CD4-positive, alpha-beta T cell treated with Interleukin-6 at 100 ng/mL for 8 hours (primary cell): ENCODE data around the gene KRTAP10-12.
"Not testable (repeated sequence)": the region's sequence is repeated elsewhere in the genome, so short reads cannot be mapped to it uniquely, and the experiment has no call there.

Source experiments
- DNase-seq: peaks from one replicate; pipeline ENCODE4 v3.0.0-alpha.2; 2020; ENCODE audit warnings: mixed read lengths, low spot score

The KRTAP10-12 gene

DNA sequence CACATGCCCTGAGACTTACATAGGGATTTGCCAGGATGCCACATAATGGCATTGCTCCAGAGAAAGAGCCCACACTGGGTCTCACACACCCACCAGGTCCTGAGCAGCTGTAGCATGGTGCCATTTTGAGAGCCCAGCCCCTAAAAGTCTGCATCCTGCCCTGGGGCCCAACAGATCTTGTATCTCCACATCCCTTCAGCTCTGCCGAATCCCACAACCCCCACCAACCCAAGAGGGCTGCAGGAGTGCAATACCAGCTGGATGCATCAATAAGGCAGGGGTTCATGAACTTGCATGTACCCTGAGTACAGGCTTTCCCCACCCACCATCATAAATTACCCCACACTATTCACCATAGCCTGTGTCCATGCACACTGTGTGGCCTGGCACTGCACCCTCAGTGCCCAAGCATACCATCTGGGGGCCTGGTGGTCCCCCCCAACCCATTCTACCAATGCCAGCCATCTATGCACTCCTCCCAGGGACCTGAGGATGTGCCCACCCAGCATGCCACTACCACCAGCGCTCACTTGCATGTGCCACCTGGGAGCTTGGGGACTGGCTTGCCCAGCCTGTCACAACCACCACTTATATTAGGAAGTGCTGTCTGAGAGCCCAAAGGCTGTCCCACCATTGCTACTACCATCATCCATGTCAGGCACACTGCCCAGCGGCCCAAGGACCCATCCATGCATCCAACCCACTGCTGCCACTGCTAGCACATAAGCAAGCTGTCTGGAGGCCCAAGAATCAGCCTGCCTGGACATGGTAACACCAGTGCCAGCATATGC, 26.1 kb upstream of the KRTAP10-12 start:
- no peak for DNase-seq

DNA sequence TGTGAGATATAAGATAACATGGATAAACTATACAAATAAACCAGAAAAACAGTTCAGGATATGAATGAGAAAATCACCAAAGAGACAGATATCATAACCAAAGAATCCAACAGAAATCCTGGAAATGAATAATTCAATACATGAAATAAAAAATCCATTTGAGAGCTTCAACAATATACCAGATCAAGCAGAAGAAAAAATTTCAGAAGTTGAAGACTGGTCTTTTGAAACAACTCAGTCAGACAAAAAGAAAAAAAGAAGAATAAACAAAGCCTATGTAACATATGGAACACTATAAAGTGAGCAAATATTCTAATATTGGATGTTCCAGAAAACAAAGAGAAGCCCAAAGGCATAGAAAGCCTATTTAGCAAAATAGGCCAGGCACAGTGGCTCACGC, 25.1 kb upstream of the KRTAP10-12 start:
- DNase-seq = no peak

DNA sequence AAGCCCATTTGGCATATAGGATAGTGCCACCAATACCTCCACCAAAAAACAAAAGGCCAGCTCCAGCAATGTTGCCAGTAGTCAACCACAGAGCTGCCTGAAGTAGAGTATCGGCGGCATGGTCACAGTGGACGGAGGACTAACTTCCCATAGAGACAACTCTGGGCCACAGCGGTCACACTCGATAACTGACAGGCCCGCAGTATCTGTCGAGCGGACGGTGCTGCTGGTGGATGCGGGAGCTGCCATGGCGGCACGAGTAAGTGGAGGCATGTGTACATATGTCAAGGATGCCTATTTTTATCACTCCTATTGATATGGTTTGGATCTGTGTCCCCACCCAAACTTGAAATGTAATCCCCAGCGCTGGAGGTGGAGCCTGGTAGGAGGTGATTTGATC, 19.1 kb upstream of the KRTAP10-12 start:
- no peak for DNase-seq

DNA sequence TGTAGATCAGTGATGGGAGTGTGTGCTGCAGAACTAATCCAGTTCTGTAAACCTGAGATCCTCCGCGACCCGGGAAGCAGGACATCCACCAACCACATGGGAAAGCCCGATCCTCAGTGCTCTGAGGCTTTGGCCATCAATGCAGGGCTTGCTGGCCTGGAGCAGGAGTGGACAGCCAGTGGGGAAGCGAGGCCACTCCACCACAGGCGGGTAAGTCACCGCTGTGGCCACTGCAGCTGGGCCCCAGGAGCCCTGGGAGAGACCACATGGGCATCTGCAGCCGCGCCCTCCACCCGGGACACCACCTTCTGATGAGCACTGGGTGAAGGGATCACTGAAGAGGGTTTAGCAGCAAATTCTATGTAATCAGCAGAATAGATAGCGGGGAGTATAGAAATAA, 15.8 kb upstream of the KRTAP10-12 start:
- no peak for DNase-seq

DNA sequence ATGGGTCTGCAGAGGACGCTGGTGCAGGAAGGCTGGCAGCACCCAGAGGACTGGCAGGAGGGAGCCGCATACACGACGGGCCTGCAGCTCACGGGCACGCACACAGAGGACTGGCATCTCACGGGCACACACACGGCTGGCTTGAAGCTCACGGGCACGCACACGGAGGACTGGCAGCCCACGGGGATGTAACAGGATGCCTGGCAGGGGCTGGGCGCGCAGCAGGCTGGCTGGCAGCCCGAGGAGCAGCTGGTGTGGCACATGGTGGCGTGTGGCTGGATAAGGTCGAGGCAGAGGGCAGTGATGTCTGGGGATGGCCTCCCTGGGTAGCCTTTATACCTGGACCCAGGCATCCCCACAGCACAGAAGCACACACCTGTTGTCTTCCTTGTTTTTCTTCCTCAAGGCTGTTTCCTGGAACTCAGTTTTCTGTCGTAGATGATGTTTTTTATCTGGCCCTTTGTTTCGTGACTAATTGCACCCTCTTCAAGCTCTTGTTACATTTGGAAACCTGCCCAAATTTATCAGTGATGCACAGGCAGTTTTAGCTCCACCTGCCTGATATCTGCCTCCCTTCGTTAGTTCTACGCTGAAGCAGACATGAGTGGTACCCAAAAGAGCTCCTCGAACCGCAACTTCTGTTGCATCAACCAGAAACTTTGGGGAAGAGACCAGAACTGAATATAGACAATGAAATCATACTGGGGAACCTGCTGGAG, 15.0 kb upstream of the KRTAP10-12 start, which contains the start of gene KRTAP12-1:
KRTAP12-1 (minus strand) TSS at position 303 of the 719 bp plus-strand sequence; CDS start at position 263, 40 bp downstream.
- DNase-seq = no peak

DNA sequence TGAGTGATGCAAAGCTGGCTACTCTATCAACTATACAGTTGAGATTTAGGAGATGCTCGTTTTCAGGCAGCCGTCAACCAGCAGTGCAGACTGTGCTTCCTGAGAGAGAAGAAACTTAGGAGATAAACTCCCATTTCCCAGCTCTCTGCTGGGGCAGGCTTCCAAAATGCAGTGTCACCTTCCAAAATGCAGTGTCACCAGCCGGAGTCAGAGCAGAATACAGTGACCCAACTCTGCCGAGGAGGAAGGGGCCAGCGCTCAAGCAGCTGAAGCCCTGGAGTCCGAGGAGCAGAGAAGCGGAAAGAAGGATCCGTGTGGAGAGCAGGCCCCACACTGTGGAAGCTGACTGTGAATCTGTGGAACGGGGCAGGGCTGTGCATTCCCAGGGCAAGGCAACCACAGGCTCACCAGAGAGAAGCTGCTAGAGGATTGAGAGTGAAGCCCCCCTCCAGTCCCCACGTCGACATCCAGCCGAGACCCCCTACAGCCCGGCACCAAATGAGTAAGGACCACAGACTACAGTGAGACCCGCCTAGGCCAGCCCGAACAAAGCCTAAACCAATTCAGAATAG, 14.3 kb upstream of the KRTAP10-12 start:
- no peak for DNase-seq

DNA sequence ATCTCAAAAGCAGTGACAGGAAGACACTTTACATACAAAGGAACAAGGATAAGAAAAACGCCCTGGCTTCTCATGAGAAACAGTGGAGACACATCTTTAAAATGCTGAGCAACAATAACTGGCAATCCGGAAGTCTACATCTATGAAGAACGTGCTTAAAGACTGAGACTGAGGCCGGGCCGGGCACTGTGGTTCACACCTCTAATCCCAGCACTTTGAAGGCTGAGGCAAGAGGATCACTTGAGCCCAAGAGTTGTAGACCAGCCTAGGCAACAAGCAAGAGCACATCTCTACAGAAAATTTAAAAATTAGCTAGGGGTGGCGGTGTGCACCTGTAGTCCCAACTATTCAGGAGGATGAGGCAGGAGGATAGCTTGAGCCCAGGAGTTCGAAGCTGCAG, 12.9 kb upstream of the KRTAP10-12 start:
- no peak for DNase-seq

DNA sequence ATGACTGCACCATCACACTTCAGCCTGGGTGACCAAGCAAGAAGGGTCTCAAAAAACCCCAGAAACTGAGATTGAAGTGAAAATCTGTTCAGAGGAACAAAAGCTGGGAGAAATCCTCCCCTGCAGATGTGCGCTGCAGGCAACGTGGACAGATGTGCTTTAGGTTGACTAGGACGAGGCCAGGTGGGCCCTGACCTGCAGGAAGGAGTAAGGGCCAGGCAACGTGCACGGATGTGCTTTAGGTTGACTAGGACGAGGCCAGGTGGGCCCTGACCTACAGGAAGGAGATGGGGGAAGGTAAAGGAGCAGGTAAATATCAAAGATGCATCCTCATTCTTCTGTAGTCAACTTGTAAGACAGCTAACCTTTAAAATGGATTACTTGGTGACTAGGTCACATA, 12.5 kb upstream of the KRTAP10-12 start:
- no peak for DNase-seq

DNA sequence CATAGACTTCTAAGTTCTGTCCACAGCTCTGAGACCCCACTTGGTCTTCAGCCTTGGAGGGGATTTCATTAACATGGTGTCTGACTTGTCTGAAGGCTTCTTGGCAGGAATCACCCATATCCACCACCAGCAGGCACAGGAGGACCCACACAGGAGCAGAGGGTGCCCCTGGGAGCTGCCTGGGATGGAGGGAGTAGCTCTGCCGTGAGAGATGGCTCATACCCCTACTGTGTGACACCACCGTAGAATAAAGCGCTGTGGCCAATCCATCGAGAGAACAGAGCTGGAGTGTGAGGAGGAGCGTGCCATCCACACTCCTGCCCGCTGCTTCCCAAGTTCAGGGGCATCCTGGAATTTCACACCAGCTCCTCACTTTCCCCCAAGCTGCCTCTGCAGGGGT, 11.9 kb upstream of the KRTAP10-12 start:
- not testable (repeated sequence) for DNase-seq

DNA sequence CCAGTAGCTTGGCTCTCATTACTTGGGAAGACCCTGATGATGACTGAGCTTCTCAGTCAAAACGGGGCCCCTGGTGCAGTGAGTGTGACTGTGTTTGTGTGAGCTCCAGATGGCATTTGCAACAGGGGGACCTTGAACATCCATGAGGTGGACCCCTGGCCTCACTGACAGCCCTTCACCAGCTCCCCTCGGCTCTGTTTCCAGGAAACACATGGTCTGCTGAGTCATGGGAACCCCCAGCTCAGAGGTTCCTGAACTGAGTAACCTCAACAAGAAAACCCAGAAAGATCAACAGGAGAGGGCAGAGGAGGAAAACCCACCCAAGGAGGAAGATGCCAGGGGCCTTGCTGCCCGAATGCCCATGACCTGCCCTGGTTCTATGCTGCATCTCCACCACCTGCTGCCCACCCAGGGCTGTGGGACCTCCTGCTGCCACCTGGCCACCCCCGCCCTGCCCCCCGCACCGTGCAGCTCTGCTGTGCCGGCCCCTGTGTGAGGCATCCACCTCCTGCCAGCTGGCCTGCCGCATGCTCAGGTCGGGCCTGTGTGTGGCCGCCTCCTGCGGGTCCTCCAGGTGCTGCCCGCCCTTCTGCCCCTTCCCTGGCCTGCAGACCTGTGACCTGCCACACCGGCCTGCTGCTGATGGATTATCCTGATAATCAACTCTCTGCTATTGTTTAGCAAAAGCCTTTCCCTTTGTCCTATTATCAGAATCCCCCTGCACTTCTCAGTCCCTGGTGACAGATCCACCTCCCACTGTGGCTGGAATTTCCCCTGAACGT, 10.8 kb upstream of the KRTAP10-12 start:
- DNase-seq = no peak

DNA sequence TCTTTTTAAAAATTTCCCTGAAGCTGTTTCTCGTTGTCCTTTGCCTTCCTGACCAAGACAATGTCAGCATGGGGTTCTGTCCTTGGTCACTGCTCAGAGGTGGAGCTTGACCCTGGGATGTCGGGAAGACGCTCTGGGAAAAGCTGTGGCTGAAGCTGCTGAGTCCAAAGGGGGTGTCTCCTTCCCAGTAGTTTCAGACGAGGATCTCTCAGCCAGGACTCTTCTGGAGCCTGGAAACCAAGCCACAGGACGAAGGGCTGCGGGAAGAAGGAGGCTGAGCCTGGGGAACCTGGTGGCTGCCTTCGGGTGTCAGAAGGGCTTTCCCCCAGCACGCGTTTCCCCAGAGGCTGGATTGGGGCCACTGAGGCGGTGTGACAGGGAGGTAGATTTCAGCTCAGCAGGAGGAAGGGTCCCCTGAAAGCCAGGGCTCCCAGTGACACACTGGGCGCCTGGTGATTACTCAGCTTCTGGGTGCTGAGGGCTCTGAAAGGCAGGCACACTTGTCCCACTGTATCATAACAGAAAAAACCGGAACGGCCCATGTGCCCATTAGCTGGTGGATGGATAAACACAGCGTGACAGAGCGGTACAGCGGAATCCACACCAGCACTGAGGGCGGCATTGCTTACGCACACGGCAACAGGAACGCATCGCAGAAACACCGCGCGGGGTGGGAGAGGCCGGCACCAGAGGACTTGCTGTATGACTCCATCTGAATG, 10.0 kb upstream of the KRTAP10-12 start:
- DNase-seq = no peak

DNA sequence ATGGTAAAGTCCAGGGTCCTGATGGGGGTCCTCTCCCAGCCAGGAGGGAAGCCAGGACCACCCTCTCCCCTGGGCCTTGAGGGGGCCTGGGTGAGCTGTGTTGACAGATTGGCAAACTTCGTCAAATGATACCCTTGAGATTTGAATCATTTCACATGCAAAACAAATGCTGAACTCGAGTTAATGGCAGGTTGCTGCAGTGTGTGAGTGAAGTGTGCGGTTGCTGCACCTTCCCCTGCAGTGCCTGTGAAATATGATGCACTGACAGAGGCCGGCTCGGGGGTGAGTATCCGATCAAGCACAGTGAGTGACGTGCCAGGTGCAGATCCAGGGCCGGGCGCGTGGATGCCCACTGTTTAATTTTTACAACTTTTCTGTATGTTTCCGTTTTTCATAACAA, 9.3 kb upstream of the KRTAP10-12 start:
- DNase-seq = no peak

DNA sequence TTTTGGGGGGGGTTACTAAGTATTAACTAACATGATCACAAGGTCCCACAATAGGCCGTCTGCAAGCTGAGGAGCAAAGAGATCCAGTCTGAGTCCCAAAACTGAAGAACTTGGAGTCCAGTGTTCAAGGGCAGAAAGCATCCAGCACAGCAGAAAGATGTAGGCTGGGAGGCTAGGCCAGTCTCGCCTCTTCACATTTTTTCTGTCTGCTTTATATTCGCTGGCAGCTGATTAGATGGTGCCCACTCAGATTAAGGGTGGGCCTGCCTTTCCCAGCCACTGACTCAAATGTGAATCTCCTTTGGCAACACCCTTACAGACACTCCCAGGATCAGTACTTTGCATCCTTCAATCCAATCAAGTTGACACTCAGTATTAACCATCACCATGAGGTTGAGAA, 7.2 kb upstream of the KRTAP10-12 start:
- not testable (repeated sequence) for DNase-seq

DNA sequence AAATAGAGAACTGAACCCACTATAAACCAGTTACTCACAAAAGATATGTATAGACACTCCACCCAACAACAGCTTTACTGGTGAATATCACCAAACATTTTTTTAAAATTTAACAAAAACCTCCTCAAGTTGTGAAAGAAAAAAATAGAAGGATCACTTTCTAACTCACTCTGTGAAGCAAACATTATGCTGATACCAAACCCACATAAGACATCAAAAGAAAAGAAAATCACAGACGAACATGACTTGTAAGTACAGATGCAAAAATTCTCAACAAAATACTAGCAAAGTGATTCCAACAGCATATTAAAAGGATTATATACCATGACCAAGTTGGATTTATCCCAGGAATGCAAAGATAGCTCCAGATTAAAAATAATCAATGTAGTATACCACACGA, 5.3 kb upstream of the KRTAP10-12 start:
- no peak for DNase-seq

DNA sequence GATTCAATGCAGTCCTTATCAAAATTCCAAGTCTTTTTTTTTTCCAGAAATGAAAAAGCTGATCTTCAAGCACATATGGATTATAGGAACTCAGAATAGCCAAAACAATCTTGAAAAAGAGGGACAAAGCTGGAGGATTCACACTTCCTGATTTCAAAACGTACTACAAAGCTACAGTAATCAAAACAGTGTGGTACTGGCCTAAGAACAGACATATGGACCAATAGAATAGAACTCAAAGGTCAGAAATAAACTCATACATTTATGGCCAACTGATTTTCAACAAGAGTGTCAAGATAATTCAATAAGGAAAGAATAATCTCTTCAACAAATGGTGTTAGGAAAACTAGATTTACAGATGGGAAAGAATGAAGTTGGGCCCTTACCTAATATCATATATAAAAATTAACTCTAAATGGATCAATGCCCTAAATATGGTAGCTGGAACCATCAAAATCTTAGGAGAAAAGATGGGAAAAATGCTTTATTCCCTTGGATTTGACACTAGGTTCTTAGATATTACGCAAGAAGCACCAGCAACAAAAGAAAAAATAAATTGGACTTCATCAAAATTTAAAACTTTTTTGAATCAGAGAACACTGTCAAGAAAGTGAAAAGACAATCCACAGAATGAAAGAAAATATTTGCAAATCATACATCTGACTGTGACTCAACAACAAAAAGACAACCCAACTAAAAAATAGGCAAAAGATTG, 4.0 kb upstream of the KRTAP10-12 start:
- no peak for DNase-seq

DNA sequence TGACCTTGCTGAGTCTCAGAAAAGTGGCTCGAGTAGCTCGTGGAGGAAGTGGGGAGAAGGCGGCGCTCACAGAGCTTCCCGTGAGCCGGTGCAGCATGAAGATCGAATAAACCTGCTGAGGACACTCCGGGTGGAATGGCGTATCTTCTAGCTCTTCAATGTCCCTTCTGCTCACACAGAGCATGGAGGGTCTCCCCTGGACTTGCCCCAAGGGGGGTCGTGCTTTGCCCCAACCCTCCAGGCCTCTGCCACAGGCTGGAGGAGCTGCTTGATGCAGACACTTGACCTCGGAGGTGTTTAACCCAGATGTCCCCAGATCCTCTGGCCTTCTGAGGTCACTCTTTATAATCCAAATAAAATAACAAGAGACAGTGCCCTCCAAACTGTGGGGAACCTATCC, 2.2 kb upstream of the KRTAP10-12 start:
- no peak for DNase-seq

DNA sequence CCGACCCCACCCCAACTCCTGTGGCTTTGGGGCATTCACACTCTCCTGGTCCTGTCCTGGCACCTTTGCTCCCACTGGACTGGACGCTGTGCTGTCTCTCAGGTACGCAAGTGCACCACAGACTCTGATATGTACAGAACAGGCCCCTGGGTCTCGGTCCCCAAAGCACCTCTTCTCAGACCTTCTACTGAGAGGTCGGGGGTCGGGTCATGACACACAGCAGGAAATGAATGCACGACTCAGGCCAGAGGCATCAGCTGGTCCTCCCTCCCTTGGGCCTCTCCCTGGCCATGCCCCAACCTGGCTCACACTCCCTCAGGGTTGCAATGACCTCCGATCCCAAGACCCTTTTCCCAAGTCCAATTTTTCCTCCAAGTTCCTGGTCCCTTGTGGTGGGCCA, 1.8 kb upstream of the KRTAP10-12 start:
- no peak for DNase-seq

DNA sequence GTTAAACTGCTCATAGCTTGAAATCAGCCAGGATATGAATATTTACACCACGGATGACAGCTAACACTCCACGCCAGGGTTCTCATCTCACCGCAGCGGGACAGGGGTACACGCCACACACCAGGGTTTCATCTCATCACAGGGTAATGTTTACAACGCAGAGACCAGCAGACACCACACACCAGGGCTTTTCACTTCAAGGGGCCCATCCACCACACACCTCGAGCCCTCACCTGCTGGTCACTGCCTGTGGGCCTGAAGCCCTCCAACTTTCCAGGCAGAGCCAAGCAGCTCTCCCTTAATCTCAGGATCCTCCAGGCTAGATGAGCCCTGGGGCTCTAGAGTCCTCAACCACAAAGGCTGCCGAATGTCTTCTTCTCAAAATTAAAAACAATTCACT, 1.3 kb upstream of the KRTAP10-12 start:
- no peak for DNase-seq

DNA sequence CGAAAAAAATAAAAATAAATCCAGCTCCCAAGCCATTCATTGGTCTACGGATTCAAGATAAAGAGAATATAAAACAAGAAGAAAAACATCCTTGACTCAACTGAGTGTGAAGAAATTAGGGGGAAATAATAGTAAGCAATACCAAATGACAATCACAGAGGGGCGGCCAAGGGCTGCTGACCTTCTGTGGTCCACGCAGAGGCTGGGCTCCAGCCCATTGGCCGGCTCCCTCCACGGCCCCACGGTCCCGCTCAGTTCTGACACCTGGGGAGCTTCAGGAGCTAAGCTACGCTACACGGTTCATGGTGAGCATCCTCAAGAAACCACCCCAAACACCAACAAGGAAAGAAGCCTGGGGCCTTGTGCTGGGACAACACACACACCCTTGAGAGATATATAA, 400 bp upstream of the KRTAP10-12 start:
- no peak for DNase-seq

DNA sequence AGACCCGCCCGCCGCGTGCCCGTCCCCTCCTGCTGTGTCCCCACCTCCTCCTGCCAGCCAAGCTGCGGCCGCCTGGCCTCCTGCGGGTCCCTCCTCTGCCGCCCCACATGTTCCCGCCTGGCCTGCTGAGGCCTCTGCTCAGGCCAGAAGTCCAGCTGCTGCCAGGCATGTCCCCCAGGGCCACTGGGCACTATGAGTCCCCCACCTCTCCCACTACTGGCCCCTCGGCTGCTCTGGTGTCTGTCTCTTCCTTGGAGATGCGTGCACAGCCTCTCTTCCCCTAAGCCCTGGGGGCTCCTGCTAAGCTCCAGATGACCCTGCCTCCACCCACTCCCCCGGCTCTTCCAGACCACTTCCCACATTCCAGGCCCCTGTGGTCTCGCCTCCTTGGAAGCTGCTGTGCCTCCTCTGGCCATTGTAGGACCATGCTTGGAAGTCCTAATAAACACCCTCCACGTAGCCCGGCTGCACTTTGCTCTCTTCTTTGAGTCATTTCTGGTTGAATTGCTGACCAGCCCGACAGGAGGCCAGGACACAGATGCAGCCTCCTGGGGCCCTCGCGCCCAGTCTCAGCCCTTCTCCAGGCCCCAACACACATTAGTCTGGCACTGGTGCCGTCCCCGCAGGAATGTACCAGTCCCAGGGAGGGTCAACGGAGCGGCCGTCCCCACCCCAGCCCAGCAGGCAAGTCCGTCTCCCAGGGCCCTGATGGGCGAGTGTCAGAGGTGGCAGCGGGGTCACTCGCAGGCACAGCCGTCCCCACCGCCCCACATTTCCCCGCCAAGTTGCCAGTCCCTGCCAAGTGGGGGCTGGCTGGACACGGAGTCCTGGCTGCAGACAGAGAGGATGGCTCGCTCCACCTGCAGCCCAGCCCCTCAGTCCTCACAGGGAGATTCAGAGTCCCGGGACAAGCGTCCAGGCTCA, 1.1 kb downstream of the KRTAP10-12 start:
- DNase-seq = no peak
